H1 (cell line): ENCODE measurements around the gene SMAGP. TPM values are rescaled to one million over a fixed set of nuclear protein-coding genes. Genes with fewer than 3 reads are reported as not detected.
A peak's percentile ranks its signal among the peaks of the same experiment; 100 is the strongest.

Experiments used
- CTCF ChIA-PET: fragments of 300-600 bp; sonication (Branson Sonifier 250); formaldehyde crosslinking; loops from one replicate; lab custom pipeline; 2021; ENCODE audit not compliant: partially characterized antibody; lab: Charles Lee
- POLR2A ChIA-PET: fragments of 300-600 bp; sonication (Branson Sonifier 250); formaldehyde crosslinking; loops from one replicate; lab custom pipeline; 2021; ENCODE audit warnings: inconsistent platforms; ENCODE audit not compliant: partially characterized antibody; lab: Charles Lee
- DNase-seq, 2 experiments: peaks; one replicate each; pipeline versions ENCODE4 v3.0.0 to v3.0.0-alpha.2; 2010 to 2022; ENCODE audit warnings: low spot score in 2 of 2, low read depth in 1 of 2, mixed read lengths in 1 of 2
- FAIRE-seq: peaks from 2 replicates; lab custom pipeline; 2011; peaks lifted over from hg19 to GRCh38; lab: Jason Lieb, UNC
- H2AFZ ChIP-seq: 2 replicates; pipeline ENCODE4 v1.8.1; 2012; ENCODE audit warnings: low read length, inconsistent platforms
- H2AK5ac ChIP-seq: 2 replicates; pipeline ENCODE4 v1.6.1; 2013; ENCODE audit warnings: low read depth, low read length
- H2BK120ac ChIP-seq: replicated peaks from 2 replicates; pipeline ENCODE3; 2013; ENCODE audit warnings: low read depth, low read length, inconsistent platforms
- H2BK12ac ChIP-seq: 2 replicates; pipeline ENCODE4 v1.6.1; 2013; ENCODE audit warnings: low read depth, low read length
- H2BK15ac ChIP-seq: 2 replicates; pipeline ENCODE4 v1.6.1; 2013; ENCODE audit warnings: low read length
- H2BK20ac ChIP-seq: 2 replicates; pipeline ENCODE4 v1.6.1; 2013; ENCODE audit warnings: low read length
- H2BK5ac ChIP-seq: 2 replicates; pipeline ENCODE4 v1.6.1; 2013; ENCODE audit warnings: low read depth, low read length
- H3K14ac ChIP-seq: 2 replicates; pipeline ENCODE4 v1.6.1; 2013; ENCODE audit warnings: inconsistent platforms; ENCODE audit not compliant: insufficient read length
- H3K18ac ChIP-seq: 2 replicates; pipeline ENCODE4 v1.6.1; 2013; ENCODE audit warnings: low read length; ENCODE audit errors: extremely low read depth
- H3K23ac ChIP-seq: 2 replicates; pipeline ENCODE4 v1.6.1; 2013; ENCODE audit warnings: inconsistent platforms; ENCODE audit not compliant: insufficient read length
- H3K23me2 ChIP-seq: 2 replicates; pipeline ENCODE4 v1.6.1; 2013; ENCODE audit warnings: low read depth, low read length
- H3K27ac ChIP-seq: 2 replicates; pipeline ENCODE4 v1.6.1; 2011; ENCODE audit warnings: low read depth, low read length, inconsistent platforms
- H3K27me3 ChIP-seq, 4 experiments: replicated peaks in 1 of 4; 1 replicate in 1 of 4; 2 replicates in 3 of 4; pipeline versions ENCODE4 v1.6.1 to v1.8.1; 2011 to 2013; ENCODE audit warnings: low read length in 3 of 4, mild to moderate bottlenecking in 3 of 4, inconsistent platforms in 2 of 4, mixed read lengths in 2 of 4, moderate library complexity in 1 of 4; ENCODE audit not compliant: control insufficient read depth in 3 of 4, insufficient read depth in 3 of 4; ENCODE audit errors: extremely low read depth in 1 of 4
- H3K36me3 ChIP-seq, 4 experiments: 2 replicates each; pipeline versions ENCODE4 v1.6.1 to v1.8.1; 2011 to 2013; ENCODE audit warnings: mild to moderate bottlenecking in 4 of 4, low read length in 3 of 4, moderate library complexity in 2 of 4, control low read depth in 1 of 4, inconsistent platforms in 1 of 4; ENCODE audit not compliant: insufficient read depth in 4 of 4, control insufficient read depth in 2 of 4
- H3K4ac ChIP-seq: replicated peaks from 2 replicates; pipeline ENCODE3; 2013; ENCODE audit warnings: low read length, low read depth, mixed read lengths, inconsistent platforms; ENCODE audit not compliant: insufficient read length
- H3K4me1 ChIP-seq, 4 experiments: replicated peaks in 1 of 4; 1 replicate in 1 of 4; 2 replicates in 3 of 4; pipeline versions ENCODE4 v1.6.1 to v1.8.1; 2011 to 2013; ENCODE audit warnings: low read length in 3 of 4, inconsistent platforms in 2 of 4, mixed read lengths in 1 of 4; ENCODE audit not compliant: insufficient read depth in 4 of 4, control insufficient read depth in 3 of 4
- H3K4me2 ChIP-seq, 2 experiments: 2 replicates each; pipeline versions ENCODE4 v1.6.1 to v1.8.1; 2011 to 2013; ENCODE audit warnings: low read depth in 2 of 2, low read length in 2 of 2, control low read depth in 1 of 2, inconsistent platforms in 1 of 2, mild to moderate bottlenecking in 1 of 2; ENCODE audit not compliant: insufficient read depth in 1 of 2
- H3K4me3 ChIP-seq, 4 experiments: fragments of 200-600, 300-600 bp in 1 of 4; sonication (generic), shearing (Covaris generic), sonication (Bioruptor Twin) in 1 of 4; 2 replicates each; pipeline versions ENCODE4 v1.5.1 to v1.8.1; 2011 to 2016; ENCODE audit warnings: low read length in 4 of 4, low read depth in 3 of 4, control low read depth in 2 of 4, inconsistent platforms in 2 of 4, mild to moderate bottlenecking in 2 of 4, mixed read lengths in 1 of 4, moderate library complexity in 1 of 4; ENCODE audit not compliant: insufficient read depth in 2 of 4; ENCODE audit errors: extremely low read depth in 1 of 4
- H3K56ac ChIP-seq: replicated peaks from 2 replicates; pipeline ENCODE3; 2013; ENCODE audit warnings: low read depth, mild to moderate bottlenecking, mixed read lengths, low read length, inconsistent platforms; ENCODE audit not compliant: insufficient read length
- H3K79me1 ChIP-seq: 2 replicates; pipeline ENCODE4 v1.6.1; 2013; ENCODE audit warnings: low read depth, low read length, control low read depth
- H3K79me2 ChIP-seq, 2 experiments: 2 replicates each; pipeline versions ENCODE4 v1.6.1 to v1.8.1; 2012 to 2013; ENCODE audit warnings: low read length in 2 of 2, mild to moderate bottlenecking in 2 of 2, inconsistent platforms in 1 of 2; ENCODE audit not compliant: insufficient read depth in 2 of 2, control insufficient read depth in 1 of 2
- H3K9ac ChIP-seq, 4 experiments: replicated peaks in 1 of 4; 1 replicate in 1 of 4; 2 replicates in 3 of 4; pipeline versions ENCODE4 v1.6.1 to v1.8.1; 2011 to 2013; ENCODE audit warnings: low read depth in 3 of 4, low read length in 3 of 4, control low read depth in 2 of 4, mild to moderate bottlenecking in 2 of 4, moderate library complexity in 2 of 4, inconsistent platforms in 1 of 4; ENCODE audit errors: extremely low read depth in 1 of 4
- H3K9me3 ChIP-seq, 2 experiments: 2 replicates each; pipeline versions ENCODE4 v1.6.1 to v1.8.1; 2012 to 2013; ENCODE audit warnings: mild to moderate bottlenecking in 2 of 2, moderate library complexity in 2 of 2, control low read depth in 1 of 2, inconsistent platforms in 1 of 2, low read depth in 1 of 2, low read length in 1 of 2, mixed read lengths in 1 of 2; ENCODE audit not compliant: insufficient read depth in 2 of 2
- H4K20me1 ChIP-seq, 2 experiments: replicated peaks in 1 of 2; 2 replicates each; pipeline versions ENCODE3 to v1.8.1; 2011 to 2013; ENCODE audit warnings: inconsistent platforms in 2 of 2, low read length in 2 of 2, mild to moderate bottlenecking in 1 of 2; ENCODE audit not compliant: insufficient read depth in 2 of 2, control insufficient read depth in 1 of 2
- H4K5ac ChIP-seq: 2 replicates; pipeline ENCODE4 v1.6.1; 2013; ENCODE audit warnings: low read length, low read depth, mixed read lengths, inconsistent platforms; ENCODE audit not compliant: insufficient read length
- H4K8ac ChIP-seq: 2 replicates; pipeline ENCODE4 v1.8.0; 2013; ENCODE audit warnings: mild to moderate bottlenecking, moderate library complexity, low read length, inconsistent platforms; ENCODE audit not compliant: insufficient read depth; ENCODE audit errors: extremely low read depth
- H4K91ac ChIP-seq: replicated peaks from 2 replicates; pipeline ENCODE3; 2013; ENCODE audit warnings: low read length, mixed read lengths, inconsistent platforms; ENCODE audit not compliant: insufficient read length
- ASH2L ChIP-seq: fragments of 200-600, 300-600 bp; sonication (generic); IDR thresholded peaks from one replicate; pipeline ENCODE4 v1.7.1; 2017; ENCODE audit warnings: low read length
- CEBPB ChIP-seq: IDR thresholded peaks from 2 replicates; pipeline ENCODE4 v1.6.1; 2012; ENCODE audit warnings: low read depth, low read length
- CTBP2 ChIP-seq: IDR thresholded peaks from 2 replicates; pipeline ENCODE4 v1.7.0; 2011; ENCODE audit warnings: borderline replicate concordance, mild to moderate bottlenecking, moderate library complexity, mixed read lengths, low read length; ENCODE audit not compliant: insufficient read depth, insufficient read length
- EZH2 ChIP-seq: fragments of 200-600 bp; sonication (generic); IDR thresholded peaks from 2 replicates; pipeline ENCODE4 v1.7.1; 2012; ENCODE audit warnings: low read depth, mild to moderate bottlenecking, moderate library complexity, low read length, inconsistent platforms; ENCODE audit not compliant: severe bottlenecking
- GTF2F1 ChIP-seq: IDR thresholded peaks from 2 replicates; pipeline ENCODE4 v1.6.1; 2012; ENCODE audit warnings: low read depth, low read length, improper control_type of control experiment, borderline replicate concordance
- HDAC2 ChIP-seq, 2 experiments: fragments of 300-600 bp in 1 of 2; sonication (generic) in 1 of 2; IDR thresholded peaks; 2 replicates each; pipeline ENCODE4 v1.6.1; 2011 to 2012; ENCODE audit warnings: low read depth in 2 of 2, low read length in 2 of 2, mild to moderate bottlenecking in 2 of 2, moderate library complexity in 2 of 2, borderline replicate concordance in 1 of 2, inconsistent platforms in 1 of 2
- POLR2A ChIP-seq, 2 experiments: IDR thresholded peaks; 1 replicate in 1 of 2; 2 replicates in 1 of 2; pipeline ENCODE4 v1.6.1; 2011; ENCODE audit warnings: low read depth in 2 of 2, low read length in 2 of 2, mild to moderate bottlenecking in 2 of 2; ENCODE audit errors: control extremely low read depth in 1 of 2
- POLR2AphosphoS5 ChIP-seq: IDR thresholded peaks from 2 replicates; pipeline ENCODE4 v1.6.1; 2011; ENCODE audit warnings: low read depth, low read length
- SRF ChIP-seq: IDR thresholded peaks from 2 replicates; pipeline ENCODE4 v1.6.1; 2011; ENCODE audit warnings: mild to moderate bottlenecking, low read depth, low read length, moderate library complexity
- SUZ12 ChIP-seq: fragments of 200-600 bp; sonication (generic); IDR thresholded peaks from 2 replicates; pipeline ENCODE4 v1.6.1; 2012; ENCODE audit warnings: mild to moderate bottlenecking, inconsistent platforms, low read length, moderate library complexity, mixed read lengths
- WGBS, 2 experiments: shearing (Covaris generic) in 1 of 2; methylation state at CpG; one replicate each; pipeline versions ENCODE4 v1.1.6 to v1.1.7; 2013 to 2015; ENCODE audit warnings: low lambda C conversion rate in 2 of 2, mixed read lengths in 2 of 2, inconsistent platforms in 1 of 2, low coverage in 1 of 2, missing lambda C conversion rate in 1 of 2; ENCODE audit not compliant: insufficient replicate concordance in 2 of 2, insufficient coverage in 1 of 2, insufficient read length in 1 of 2; ENCODE audit errors: extremely low coverage in 1 of 2, missing lambda C conversion rate in 1 of 2; 5-methylcytosine and 5-hydroxymethylcytosine counted together
- polyA plus RNA-seq, 7 experiments: library from polyadenylated mRNA; depleted of rRNA in 3 of 7; stranded (reverse) in 5 of 7; unstranded in 2 of 7; fragments of >200 nt in 5 of 7; fragments of 200-250 nt in 2 of 7; gene quantifications; 1 replicate in 5 of 7; 2 replicates in 1 of 7; 4 replicates in 1 of 7; pipeline versions ENCODE4 v1.2.1 to v1.2.3, GENCODE V29; 2011 to 2013; ENCODE audit warnings: missing spikeins in 2 of 7, mixed read lengths in 2 of 7
- total RNA-seq: library from RNA; stranded (reverse); fragmentation: NEBNext Ultra II Directional; extraction: Animal tissue kit (Norgen Biotek cat#: 25700); gene quantifications from 2 replicates; pipeline ENCODE4 v1.2.1, GENCODE V29; 2021

Gene SMAGP
- total and polyA plus RNA-seq, 2 of the 8 experiments (the other 6 are each of a cell fraction or from before 2014, with no cell fraction given): 9.4 to 12.7 TPM

DNA sequence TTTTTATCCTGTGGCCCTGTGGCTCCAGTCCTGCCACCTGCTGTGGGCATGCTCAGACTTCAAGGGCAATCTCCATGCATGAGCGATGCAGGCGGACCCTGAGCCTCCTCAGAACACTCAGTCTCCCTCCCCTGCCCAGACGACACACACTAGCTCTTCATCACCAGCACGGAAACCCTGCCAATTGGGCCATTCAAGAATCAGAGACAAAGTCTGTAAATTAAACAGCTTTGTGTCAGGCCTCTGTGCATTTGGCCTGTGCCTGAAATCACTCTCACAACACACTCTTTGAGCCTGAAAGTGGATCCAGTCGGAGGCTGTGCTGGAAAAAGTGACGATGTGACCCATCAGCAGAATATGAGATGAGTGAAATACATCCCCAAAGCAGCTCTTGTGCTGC lies 64.9 kb downstream of the SMAGP start:
- H3K18ac ChIP-seq: no peak overlapping the region
- H3K27me3 ChIP-seq: no peaks in the 10 kb centered on the region; a peak in 1 of 7 replicates
- no peak overlapping the region for H3K27ac ChIP-seq
- H3K4me2 ChIP-seq: no peak overlapping the region
- H4K8ac ChIP-seq: no peak overlapping the region
- H4K5ac ChIP-seq: no peak overlapping the region
- H3K23me2 ChIP-seq: no peaks in the 10 kb centered on the region
- no peak overlapping the region for H3K9ac ChIP-seq
- no peak overlapping the region for H2BK15ac ChIP-seq
- H3K23ac ChIP-seq: no peak overlapping the region
- H2BK12ac ChIP-seq: no peak overlapping the region
- no peaks in the 10 kb centered on the region for H3K9me3 ChIP-seq
- no peak for FAIRE-seq
- H3K79me1 ChIP-seq: no peaks in the 10 kb centered on the region
- no peak overlapping the region for H2BK120ac ChIP-seq
- TF ChIP-seq POLR2A (IDR thresholded peaks at IDR 0.05; ENCODE audit: control extremely low read depth in 1 of 2, low read depth in 2 of 2, low read length in 2 of 2) (no peak), CEBPB (no peak), EZH2 (no peak), SRF (no peak), SUZ12 (no peak), CTBP2 (no peak), POLR2AphosphoS5 (no peak), HDAC2 (IDR thresholded peaks at IDR 0.05; ENCODE audit: borderline replicate concordance in 1 of 2, low read depth in 2 of 2, low read length in 2 of 2) (no peak), ASH2L (no peak), GTF2F1 (no peak)
- TF ChIP-seq, all 59 proteins: peak for 0
- ChIA-PET CTCF (interaction anchor here (1.2 to 2.0 kb wide), 2 partner anchors 12 to 815 kb away, joined by 3 to 10 read pairs; partner anchors contain the start of gene POU6F1), POLR2A (interaction anchor here (0.9 to 1.9 kb wide), 5 partner anchors 9 to 33 kb away, joined by 3 to 6 read pairs (median 4); partner anchors contain the start of gene DAZAP2)
- H2AK5ac ChIP-seq: 0 out of 2 replicates have a peak overlapping the region, but pooled peaks have one; percentile 24
- no peak for DNase-seq
- H3K14ac ChIP-seq: no peak overlapping the region
- H3K4ac ChIP-seq: no peak overlapping the region
- no peak overlapping the region for H3K56ac ChIP-seq
- 89% methylated on average over 6 of the region's 6 CpGs; no CpG with 5 or more reads in 1 of the 2 experiments for WGBS, 2 experiments
- no peaks in the 10 kb centered on the region for H3K36me3 ChIP-seq
- H2BK20ac ChIP-seq: no peak overlapping the region
- H3K79me2 ChIP-seq: no peaks in the 10 kb centered on the region
- H4K91ac ChIP-seq: no peak overlapping the region
- H2AFZ ChIP-seq: no peak overlapping the region
- no peaks in the 10 kb centered on the region for H4K20me1 ChIP-seq
- H2BK5ac ChIP-seq: no peak overlapping the region
- no peaks in the 10 kb centered on the region for H3K4me1 ChIP-seq
- H3K4me3 ChIP-seq: no peak overlapping the region
